Keratinocyte (primary cell): ENCODE data around the gene CPEB4. TPM values are rescaled to one million over a fixed set of nuclear protein-coding genes. Genes with fewer than 3 reads are reported as not detected.

Experiments used
- DNase-seq: peaks from one replicate; pipeline ENCODE4 v3.0.0-alpha.2; 2011; ENCODE audit warnings: low read depth, missing footprints, low spot score
- FAIRE-seq: peaks from 2 replicates; lab custom pipeline; 2011; peaks lifted over from hg19 to GRCh38; lab: Jason Lieb, UNC
- H2AFZ ChIP-seq: 2 replicates; pipeline ENCODE4 v1.6.0; 2012; ENCODE audit warnings: low read length, control low read depth, inconsistent platforms; ENCODE audit not compliant: control insufficient read depth
- H3K27ac ChIP-seq: 2 replicates; pipeline ENCODE4 v1.5.1; 2011; ENCODE audit warnings: low read length; ENCODE audit not compliant: control insufficient read depth, insufficient read depth
- H3K27me3 ChIP-seq: 3 replicates; pipeline ENCODE4 v1.6.0; 2011; ENCODE audit warnings: low read length; ENCODE audit not compliant: control insufficient read depth, insufficient read depth; ENCODE audit errors: extremely low read depth
- H3K36me3 ChIP-seq, 2 experiments: 2 replicates in 1 of 2; 3 replicates in 1 of 2; pipeline ENCODE4 v1.5.1; 2011; ENCODE audit warnings: low read length in 2 of 2, mild to moderate bottlenecking in 1 of 2; ENCODE audit not compliant: control insufficient read depth in 2 of 2, insufficient read depth in 2 of 2; ENCODE audit errors: extremely low read depth in 1 of 2
- H3K4me1 ChIP-seq: 3 replicates; pipeline ENCODE4 v1.5.1; 2011; ENCODE audit warnings: low read length; ENCODE audit not compliant: control insufficient read depth, insufficient read depth; ENCODE audit errors: extremely low read depth
- H3K4me2 ChIP-seq: 3 replicates; pipeline ENCODE4 v1.6.0; 2011; ENCODE audit warnings: low read depth, low read length; ENCODE audit not compliant: control insufficient read depth, insufficient read depth; ENCODE audit errors: extremely low read depth
- H3K4me3 ChIP-seq, 3 experiments: fragments of 200-600 bp in 1 of 3; sonication (generic) in 1 of 3; 2 replicates in 2 of 3; 3 replicates in 1 of 3; pipeline ENCODE4 v1.5.1; 2011 to 2016; ENCODE audit warnings: low read length in 3 of 3, mild to moderate bottlenecking in 3 of 3, control low read depth in 2 of 3, inconsistent platforms in 1 of 3, low read depth in 1 of 3, mixed read lengths in 1 of 3, mixed run types in 1 of 3, moderate library complexity in 1 of 3; ENCODE audit not compliant: control insufficient read depth in 2 of 3, insufficient read depth in 2 of 3; ENCODE audit errors: extremely low read depth in 1 of 3
- H3K79me2 ChIP-seq: 2 replicates; pipeline ENCODE4 v1.6.0; 2012; ENCODE audit warnings: low read length; ENCODE audit not compliant: control insufficient read depth, insufficient read depth
- H3K9ac ChIP-seq: 3 replicates; pipeline ENCODE4 v1.6.0; 2011; ENCODE audit warnings: low read length; ENCODE audit not compliant: control insufficient read depth, insufficient read depth; ENCODE audit errors: extremely low read depth
- H3K9me1 ChIP-seq: 3 replicates; pipeline ENCODE4 v1.6.0; 2011; ENCODE audit warnings: low read length; ENCODE audit not compliant: control insufficient read depth, insufficient read depth; ENCODE audit errors: extremely low read depth
- H3K9me3 ChIP-seq: 2 replicates; pipeline ENCODE4 v1.5.1; 2012; ENCODE audit warnings: low read depth, low read length; ENCODE audit not compliant: control insufficient read depth
- H4K20me1 ChIP-seq: 3 replicates; pipeline ENCODE4 v1.6.0; 2011; ENCODE audit warnings: low read length; ENCODE audit not compliant: control insufficient read depth, insufficient read depth; ENCODE audit errors: extremely low read depth
- EZH2 ChIP-seq: IDR thresholded peaks from one replicate; pipeline ENCODE4 v1.6.1; 2012; ENCODE audit warnings: inconsistent platforms, mild to moderate bottlenecking, low read length, moderate library complexity
- dilution Hi-C: fragments of 300-500 bp; cut with MboI; formaldehyde crosslinking; loops from one replicate; pipeline ENCODE4 v1.7.0; 2020; ENCODE audit warnings: low sequenced_read_pairs; ENCODE audit not compliant: extremely low pct_ligation_motif_present
- polyA plus RNA-seq, 5 experiments: library from polyadenylated mRNA; depleted of rRNA in 3 of 5; stranded (reverse) in 3 of 5; stranded (forward) in 1 of 5; unstranded in 1 of 5; fragments of >200 nt; gene quantifications; 1 replicate in 1 of 5; 2 replicates in 3 of 5; 3 replicates in 1 of 5; pipeline versions ENCODE4 v1.2.1 to v1.2.3, GENCODE V29; 2011 to 2012; ENCODE audit warnings: missing spikeins in 2 of 5, low read depth in 1 of 5, low replicate concordance in 1 of 5
- TF ChIP-seq, protein P1 (sequence below), 3 experiments: IDR thresholded peaks in 1 of 3; conservative IDR thresholded peaks in 1 of 3; optimal IDR thresholded peaks in 1 of 3; 2 replicates in 2 of 3; 3 replicates in 1 of 3; pipeline versions ENCODE3 to v1.5.1; 2011; ENCODE audit warnings: low read length in 3 of 3, mild to moderate bottlenecking in 3 of 3, moderate library complexity in 2 of 3, control low read depth in 1 of 3, inconsistent platforms in 1 of 3; ENCODE audit not compliant: insufficient read depth in 2 of 3; ENCODE audit errors: extremely low read depth in 1 of 3

Gene CPEB4
- polyA plus RNA-seq, 1 donor (not counting 4 experiments of a cell fraction or from before 2014, with no cell fraction given) = 13.8 TPM

DNA sequence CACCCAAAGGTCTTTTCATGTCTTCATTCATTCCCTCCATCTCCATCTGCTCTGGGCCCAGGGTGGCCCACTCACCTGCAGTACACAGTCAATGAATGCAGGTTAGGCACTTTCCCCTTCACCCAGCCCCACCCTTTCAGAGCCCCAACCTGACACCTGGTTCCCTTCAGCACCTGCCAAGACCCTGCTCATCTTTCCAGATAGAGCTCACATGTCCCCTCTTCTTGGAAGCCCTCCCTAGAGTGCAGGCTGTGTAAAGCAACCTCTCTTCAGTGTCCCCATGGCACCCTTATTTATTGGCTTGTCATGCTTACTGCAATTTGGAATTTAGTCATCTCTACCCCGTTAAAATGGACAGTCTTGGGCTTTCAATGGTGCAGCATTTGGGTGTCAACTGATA lies 13.0 kb upstream of the CPEB4 start:
- Histone ChIP-seq H3K4me3 (no peak overlapping the region), H3K27ac (no peak overlapping the region), H3K4me2 (no peak overlapping the region), H3K9ac (no peak overlapping the region), H3K79me2 (no peaks in the 10 kb centered on the region), H2AFZ (no peak overlapping the region), H4K20me1 (no peaks in the 10 kb centered on the region), H3K4me1 (no peaks in the 10 kb centered on the region), H3K9me3 (no peaks in the 10 kb centered on the region), H3K27me3 (no peaks in the 10 kb centered on the region), H3K36me3 (no peaks in the 10 kb centered on the region), H3K9me1 (no peaks in the 10 kb centered on the region)
- no peak for DNase-seq
- FAIRE-seq = no peak
- dilution Hi-C loops = no loop called here
- TF ChIP-seq, protein P1, sequence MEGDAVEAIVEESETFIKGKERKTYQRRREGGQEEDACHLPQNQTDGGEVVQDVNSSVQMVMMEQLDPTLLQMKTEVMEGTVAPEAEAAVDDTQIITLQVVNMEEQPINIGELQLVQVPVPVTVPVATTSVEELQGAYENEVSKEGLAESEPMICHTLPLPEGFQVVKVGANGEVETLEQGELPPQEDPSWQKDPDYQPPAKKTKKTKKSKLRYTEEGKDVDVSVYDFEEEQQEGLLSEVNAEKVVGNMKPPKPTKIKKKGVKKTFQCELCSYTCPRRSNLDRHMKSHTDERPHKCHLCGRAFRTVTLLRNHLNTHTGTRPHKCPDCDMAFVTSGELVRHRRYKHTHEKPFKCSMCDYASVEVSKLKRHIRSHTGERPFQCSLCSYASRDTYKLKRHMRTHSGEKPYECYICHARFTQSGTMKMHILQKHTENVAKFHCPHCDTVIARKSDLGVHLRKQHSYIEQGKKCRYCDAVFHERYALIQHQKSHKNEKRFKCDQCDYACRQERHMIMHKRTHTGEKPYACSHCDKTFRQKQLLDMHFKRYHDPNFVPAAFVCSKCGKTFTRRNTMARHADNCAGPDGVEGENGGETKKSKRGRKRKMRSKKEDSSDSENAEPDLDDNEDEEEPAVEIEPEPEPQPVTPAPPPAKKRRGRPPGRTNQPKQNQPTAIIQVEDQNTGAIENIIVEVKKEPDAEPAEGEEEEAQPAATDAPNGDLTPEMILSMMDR (optimal IDR thresholded peaks at IDR 0.05 in 1 of 3, IDR thresholded peaks at IDR 0.05 in 1 of 3, conservative IDR thresholded peaks at IDR 0.05 in 1 of 3; ENCODE audit: extremely low read depth in 1 of 3, insufficient read depth in 2 of 3, low read length in 3 of 3) = no peak
- TF ChIP-seq EZH2 = no peak

DNA sequence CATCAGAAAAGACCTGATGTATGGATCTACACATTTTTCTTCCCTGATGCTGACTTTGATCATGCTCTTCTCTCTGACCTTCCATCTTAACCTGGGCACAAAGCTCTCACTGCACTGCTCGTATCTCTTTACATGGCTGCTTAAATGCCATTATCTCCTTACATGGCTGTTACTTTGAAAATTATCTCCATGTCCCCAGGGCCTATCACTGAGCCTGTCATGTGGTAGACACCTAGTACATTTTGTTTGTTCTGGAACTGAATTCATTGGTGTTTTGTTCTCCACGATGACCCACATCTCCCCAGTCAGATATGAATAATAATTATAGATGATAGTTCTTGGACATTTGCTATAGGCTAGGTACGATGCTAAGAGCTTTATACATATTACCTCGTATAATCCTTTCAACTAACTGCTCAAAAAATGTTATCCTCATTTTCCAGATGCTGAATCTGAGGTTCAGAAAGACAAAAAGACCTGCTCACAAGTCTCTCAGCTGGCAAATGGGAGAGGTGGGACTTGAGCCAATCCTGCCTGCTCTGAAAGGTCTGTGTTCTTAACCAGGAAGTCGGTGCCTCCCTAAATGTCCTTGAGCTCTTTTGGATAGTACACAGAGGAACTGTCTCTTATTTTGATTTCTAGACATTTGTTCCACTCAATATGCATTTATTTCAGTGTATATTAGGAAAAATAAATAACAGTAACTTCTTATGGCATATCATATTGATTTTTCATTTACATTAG lies 9.8 kb upstream of the CPEB4 start:
- peaks cover 7% of the 10 kb centered on the region for H3K4me1 ChIP-seq
- H3K9me3 ChIP-seq = peaks cover 2% of the 10 kb centered on the region
- H3K27ac ChIP-seq = no peak overlapping the region
- DNase-seq = no peak
- no peaks in the 10 kb centered on the region for H3K9me1 ChIP-seq
- no peak overlapping the region for H2AFZ ChIP-seq
- dilution Hi-C loops = no loop called here
- H3K27me3 ChIP-seq = no peaks in the 10 kb centered on the region
- H3K36me3 ChIP-seq = no peaks in the 10 kb centered on the region
- H3K4me3 ChIP-seq = no peak overlapping the region
- no peak overlapping the region for H3K9ac ChIP-seq
- no peaks in the 10 kb centered on the region for H3K79me2 ChIP-seq
- H3K4me2 ChIP-seq = no peak overlapping the region
- no peaks in the 10 kb centered on the region for H4K20me1 ChIP-seq
- FAIRE-seq = no peak
- TF ChIP-seq, protein P1 (optimal IDR thresholded peaks at IDR 0.05 in 1 of 3, IDR thresholded peaks at IDR 0.05 in 1 of 3, conservative IDR thresholded peaks at IDR 0.05 in 1 of 3; ENCODE audit: extremely low read depth in 1 of 3, insufficient read depth in 2 of 3, low read length in 3 of 3) = no peak
- no peak for TF ChIP-seq EZH2
